Stimulated activated CD8-positive, alpha-beta memory T cell treated with anti-CD3 and anti-CD28 coated beads, Interleukin-12 subunit alpha, Interleukin-12 subunit beta, amount 100 ng/mL, for 1 hour (primary cell): Measurements from ENCODE around the gene C10orf143.
"Not testable (repeated sequence)": the region's sequence is repeated elsewhere in the genome, so short reads cannot be mapped to it uniquely, and the experiment has no call there.

Experiments
- DNase-seq: peaks from one replicate; pipeline ENCODE4 v3.0.0-alpha.2; 2020; ENCODE audit warnings: low read depth

The C10orf143 gene

GRCh38 chr10:130029209-130029608 is 81.4 kb downstream of the C10orf143 start:
- DNase-seq: no peak

DNA sequence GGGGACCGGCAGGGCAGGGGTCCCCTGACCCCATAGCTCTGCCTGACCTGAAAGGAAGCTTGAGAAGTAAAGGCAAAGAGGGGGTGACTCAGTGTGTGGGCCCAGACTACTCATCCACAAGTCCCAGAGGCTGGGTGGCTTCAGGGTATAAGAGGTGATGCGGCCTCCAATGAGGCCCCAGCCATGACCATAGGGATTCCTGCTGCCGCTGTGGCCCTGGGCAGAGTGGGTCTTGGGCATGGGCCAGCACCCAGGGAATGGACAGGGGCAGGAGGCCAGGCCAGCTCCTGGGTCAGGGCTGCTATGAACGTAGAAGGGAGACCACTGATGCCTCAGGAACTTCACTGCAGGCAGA is 82.2 kb downstream of the C10orf143 start:
- DNase-seq: no peak

- no peak for DNase-seq
Measured at GRCh38 chr10:130027716-130028464, 82.7 kb downstream of the C10orf143 start.

GRCh38 chr10:130026670-130027456 is 83.8 kb downstream of the C10orf143 start:
- DNase-seq: no peak

DNA sequence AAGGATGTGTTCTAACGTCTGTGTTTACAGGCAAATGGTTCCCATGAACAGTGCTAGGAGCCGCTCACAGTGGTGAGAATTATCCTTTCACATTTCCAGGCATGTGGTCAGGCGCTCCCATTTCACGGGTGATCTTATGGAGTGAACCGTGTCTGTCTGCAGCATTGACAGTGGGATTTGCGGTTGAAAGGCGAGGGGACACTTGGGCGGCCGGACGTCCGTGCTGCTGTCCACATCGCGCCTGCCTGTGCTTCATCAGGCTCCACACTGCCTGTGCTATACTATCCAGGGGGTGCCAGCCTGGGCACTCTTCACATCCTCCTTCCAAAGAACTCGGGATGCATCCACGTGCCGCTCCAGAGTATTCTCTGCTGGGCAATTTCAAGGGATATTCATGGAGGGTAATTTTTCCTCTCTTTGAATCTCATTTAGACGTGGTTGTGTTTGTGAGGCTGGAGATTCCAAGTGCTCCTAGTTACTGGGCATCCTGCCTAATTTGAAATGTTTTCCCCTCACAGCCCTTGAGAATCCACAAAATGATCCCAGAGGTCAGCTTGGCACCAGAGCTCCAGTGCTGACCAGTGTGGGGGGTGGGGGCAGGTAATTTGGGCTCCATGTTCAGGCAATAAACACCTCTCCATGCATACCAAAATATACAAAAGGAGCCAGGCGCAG is 84.7 kb downstream of the C10orf143 start:
- DNase-seq: no peak

GRCh38 chr10:130025326-130025725 is 85.3 kb downstream of the C10orf143 start:
- DNase-seq: no peak

GRCh38 chr10:130024779-130025325 is 85.8 kb downstream of the C10orf143 start:
- DNase-seq: no peak

GRCh38 chr10:130024326-130024725 is 86.3 kb downstream of the C10orf143 start:
- not testable (repeated sequence) for DNase-seq

GRCh38 chr10:130023454-130024230 is 87.0 kb downstream of the C10orf143 start:
- no peak for DNase-seq

DNA sequence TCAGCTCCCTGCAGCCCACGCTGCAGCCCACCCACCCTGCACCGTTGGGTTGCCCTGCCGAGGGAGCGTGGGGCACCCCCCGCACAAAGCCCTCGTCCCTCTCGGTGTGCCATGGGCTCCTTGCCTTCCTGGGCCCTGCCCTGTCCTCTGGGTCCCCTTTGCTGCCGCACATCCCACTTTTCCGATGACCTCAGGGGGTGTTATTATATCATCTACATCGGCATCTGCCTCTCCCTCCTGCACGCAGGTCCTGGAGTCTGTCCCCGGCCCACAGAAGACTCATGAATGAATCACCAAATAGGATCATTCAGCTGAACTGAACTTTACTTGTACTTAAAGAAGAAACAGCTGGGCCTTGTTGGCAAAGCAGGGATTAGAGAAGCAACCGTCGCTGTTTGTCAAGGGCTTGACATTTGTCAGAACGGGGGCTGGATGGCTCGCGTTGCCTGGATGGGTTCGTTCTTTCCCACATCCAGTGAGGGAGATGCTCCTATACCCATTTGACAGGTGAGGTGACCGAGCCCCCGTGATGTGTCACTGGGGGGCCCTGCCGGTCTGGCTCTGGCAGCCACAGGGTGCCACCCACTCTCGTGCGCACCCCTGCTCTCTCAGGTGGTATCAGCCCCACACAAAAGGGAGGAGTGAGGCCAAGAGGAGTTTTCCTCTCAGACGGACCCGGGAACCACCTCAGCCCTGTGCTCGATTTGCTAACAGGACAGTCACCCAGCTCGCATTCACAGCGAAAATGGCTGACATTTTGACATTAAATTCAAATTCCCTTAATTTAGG is 87.9 kb downstream of the C10orf143 start:
- no peak for DNase-seq

DNA sequence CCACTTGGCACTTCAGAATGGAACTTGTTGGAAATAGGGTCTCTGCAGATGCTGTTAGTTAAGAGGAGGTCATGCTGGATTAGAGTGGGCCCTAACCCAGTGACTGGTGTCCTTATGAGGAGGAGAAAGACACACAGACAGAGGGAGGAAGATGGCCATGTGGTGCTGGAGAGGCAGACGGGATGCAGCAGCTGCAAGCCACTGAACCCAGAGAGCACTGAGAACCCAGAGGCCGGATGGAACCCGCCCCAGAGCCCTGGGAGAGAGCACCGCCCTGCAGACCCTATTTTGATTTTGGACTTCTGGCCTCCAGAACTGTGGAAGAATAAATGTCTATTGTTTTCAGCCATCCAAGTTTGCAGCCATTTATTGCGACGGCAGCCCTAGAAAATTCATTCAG is 88.5 kb downstream of the C10orf143 start:
- no peak for DNase-seq

DNA sequence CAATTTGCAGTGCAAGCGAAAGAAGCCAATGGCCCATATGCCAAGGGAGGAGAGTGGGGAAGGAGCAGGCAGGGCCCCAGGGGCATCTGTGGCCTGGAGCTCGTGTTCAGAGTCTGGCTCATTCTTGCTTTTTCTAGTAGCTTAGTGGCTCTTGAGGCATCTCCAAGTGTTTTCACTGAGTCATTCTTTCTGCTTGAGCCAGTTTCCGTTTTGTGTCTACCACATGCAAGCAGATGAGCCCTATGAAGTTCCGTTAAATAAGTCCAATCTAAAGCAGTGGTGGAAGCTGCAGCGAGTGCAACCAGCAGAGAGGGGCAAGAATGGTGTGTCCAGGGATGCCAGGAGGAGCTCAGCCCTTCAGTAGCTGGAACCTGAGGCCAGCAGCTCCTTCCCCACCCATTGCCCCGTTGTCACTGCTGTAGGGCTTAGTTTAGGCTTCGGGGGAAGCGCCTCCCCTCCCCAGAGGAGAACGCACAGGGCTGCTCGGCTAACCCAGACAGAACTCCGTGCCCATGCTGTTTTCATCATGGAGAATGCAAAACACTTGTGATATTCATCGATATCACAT is 89.2 kb downstream of the C10orf143 start:
- no peak for DNase-seq

DNA sequence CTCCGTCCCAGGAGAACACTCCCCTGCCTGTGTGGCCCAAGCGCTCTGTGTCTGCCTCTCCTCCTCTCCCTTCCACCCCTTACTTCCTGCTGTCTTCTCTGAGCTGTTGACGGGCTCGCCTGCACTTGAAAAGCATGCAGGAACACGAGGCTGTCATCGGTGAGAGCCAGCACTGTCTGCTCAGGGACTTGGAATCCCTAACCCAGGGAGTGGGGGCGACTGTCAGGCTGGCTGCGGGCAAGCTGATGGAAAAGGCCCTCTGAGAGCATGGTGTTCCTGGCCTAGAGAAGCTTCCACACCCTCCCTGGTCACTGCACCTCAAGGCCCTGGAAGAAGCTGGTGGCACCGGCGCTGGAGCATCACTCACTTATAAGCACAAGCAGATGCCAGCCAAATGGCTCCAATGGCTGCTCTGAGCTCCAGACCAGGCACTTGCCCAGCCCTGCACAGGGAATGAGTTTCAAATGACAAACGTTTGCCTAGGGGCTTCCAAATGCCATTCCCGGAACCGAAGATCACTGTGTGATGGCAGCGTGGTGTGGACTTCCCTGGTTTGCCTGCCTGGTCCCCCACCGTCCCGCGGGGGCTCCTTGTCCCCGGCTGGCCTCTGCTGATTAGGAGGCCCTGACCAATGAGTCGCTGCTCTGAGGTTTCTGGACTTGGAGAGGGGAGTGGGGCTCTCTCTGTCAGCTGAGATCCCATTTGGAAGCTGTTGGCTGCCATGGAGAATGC is 89.8 kb downstream of the C10orf143 start:
- DNase-seq: no peak

DNA sequence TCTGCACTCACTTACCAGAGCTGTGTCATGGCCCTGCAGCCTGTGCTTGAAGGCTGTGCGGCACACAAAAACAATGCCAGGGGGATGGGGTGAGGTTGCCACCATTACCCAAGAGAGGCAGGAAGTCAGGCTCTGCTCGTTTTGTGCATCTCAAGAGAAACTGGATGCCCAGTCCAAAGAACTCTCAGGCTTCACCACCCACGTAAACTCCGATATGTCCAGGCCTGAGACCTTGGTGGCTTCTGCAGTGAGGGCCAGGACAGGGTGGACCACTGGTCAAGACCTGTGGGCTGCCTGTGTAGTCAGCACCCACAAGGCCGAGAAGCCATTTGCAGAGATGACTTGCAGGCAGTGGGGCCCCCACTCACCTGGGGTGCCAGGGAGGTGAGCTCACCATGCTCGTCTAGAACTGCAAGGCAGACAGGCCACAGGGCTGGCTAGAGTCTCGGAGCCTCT is 91.9 kb downstream of the C10orf143 start:
- DNase-seq: no peak

GRCh38 chr10:130018265-130018664 is 92.4 kb downstream of the C10orf143 start:
- DNase-seq: no peak

DNA sequence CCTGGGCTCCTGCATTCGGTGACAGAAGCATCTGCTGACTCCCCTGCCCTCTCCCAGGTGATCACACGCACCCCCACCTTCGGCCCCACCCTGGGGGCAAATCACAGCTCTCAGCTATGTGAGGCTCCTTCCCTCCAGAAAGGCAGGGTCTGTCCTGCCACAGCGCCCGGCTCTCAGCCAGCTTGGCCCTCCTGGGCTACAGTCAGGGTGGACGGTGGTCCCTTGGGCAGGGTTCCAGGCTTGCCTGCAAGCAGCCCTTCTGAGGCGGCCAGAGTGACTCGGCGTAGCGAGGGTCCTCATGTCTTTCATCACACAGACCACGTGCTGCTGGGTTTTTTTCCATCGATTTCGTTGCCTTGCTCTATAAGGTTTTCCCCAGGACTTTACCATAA is 93.0 kb downstream of the C10orf143 start:
- no peak for DNase-seq

DNA sequence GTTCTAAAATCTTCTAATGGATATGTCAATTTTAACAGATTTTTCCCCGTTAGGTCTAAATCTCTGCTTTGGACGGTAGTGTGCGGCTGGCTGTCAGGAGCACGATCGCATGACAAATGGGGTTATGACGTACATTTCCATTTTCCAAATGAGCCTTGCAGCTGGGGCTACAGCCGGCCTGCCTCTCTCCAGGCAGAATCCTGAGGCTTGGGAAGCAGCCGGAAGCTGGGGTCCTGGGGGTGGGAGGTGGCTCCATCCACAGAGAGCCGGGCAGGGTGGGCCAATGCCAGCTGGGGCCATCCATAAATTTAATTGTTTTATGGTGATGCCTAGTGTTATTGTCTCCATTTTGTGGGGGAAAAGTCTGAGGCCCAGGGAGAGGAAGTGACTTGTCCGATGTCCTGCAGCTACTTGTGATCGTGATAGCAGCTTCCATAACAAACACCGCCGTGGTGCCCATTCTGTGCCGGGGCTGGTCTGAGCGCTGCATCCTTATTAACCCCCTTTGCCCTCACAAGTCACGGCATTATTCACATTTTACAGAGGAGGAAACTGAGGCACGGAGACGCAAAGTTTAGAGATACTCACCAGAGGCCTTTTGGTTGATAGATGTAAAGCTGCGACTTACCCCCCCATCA is 93.5 kb downstream of the C10orf143 start:
- DNase-seq: no peak

GRCh38 chr10:130016095-130016494 is 94.5 kb downstream of the C10orf143 start:
- DNase-seq: no peak

DNA sequence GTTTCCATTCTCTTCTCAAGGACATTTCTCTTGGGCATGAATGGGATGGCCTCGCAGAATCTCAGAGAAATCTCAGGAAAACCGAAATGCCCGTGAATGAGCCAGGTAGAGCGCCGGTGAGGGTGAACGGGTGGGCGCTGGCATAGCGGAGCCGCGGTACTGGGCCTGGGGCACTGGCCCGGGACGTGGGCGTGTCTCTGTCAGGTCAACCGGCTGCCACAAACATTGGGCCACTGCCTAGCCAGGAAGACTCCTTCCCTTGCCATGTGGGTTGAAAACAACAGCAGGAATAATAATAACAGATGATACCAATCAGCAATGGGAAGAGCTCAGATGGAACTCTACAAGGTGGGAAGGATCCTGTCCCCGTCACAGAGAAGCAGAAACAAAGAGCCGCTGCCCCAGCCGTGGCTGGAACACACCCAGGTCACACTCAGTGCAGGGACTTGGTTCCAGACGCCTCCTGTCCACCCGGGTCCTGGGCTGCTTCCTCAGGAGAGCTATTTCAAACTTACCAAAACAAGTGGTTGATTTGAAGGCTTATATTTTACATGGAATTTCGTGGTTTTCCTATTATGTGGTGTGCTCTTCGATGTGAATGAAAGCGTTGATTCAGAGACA is 95.4 kb downstream of the C10orf143 start:
- no peak for DNase-seq
